ENCODE measurements around the gene CNTNAP5. TPM values are rescaled to one million over a fixed set of nuclear protein-coding genes. Genes with fewer than 3 reads are reported as not detected.

Gene CNTNAP5
- total and polyA plus RNA-seq, 4 donors, result not detected

- Histone ChIP-seq H3K27me3 (ENCODE audit: control insufficient read depth in 4 of 4, insufficient read depth in 4 of 4, low read length in 3 of 4) (peaks cover 0 to 2% (median under 1%) of the 10 kb centered on the region in 4 donors), H3K4me3 (ENCODE audit: low read depth in 1 of 3, low read length in 3 of 3) (no peak overlapping the region), H3K9me3 (ENCODE audit: control insufficient read depth in 4 of 4, low read length in 3 of 4) (no peaks in the 10 kb centered on the region), H3K36me3 (ENCODE audit: control insufficient read depth in 4 of 4, insufficient read depth in 3 of 4, low read depth in 1 of 4, low read length in 3 of 4) (no peaks in the 10 kb centered on the region), H3K27ac (ENCODE audit: low read depth in 1 of 2, low read length in 2 of 2) (no peak overlapping the region), H3K9ac (ENCODE audit: low read depth in 1 of 2, low read length in 2 of 2) (no peak overlapping the region), H3K4me1 (ENCODE audit: control insufficient read depth in 4 of 4, insufficient read depth in 4 of 4, low read length in 3 of 4) (no peaks in the 10 kb centered on the region)
- TF ChIP-seq ATF3 (IDR thresholded peaks at IDR 0.05) (no peak), EGR1 (IDR thresholded peaks at IDR 0.05; ENCODE audit: low read depth in 2 of 2) (no peak), NR2F2 (IDR thresholded peaks at IDR 0.05) (no peak), FOXA1 (IDR thresholded peaks at IDR 0.05) (no peak), HNF4G (IDR thresholded peaks at IDR 0.05) (no peak), ZBTB33 (IDR thresholded peaks at IDR 0.05) (no peak), RXRA (IDR thresholded peaks at IDR 0.05) (no peak), JUND (IDR thresholded peaks at IDR 0.05) (no peak), GABPA (IDR thresholded peaks at IDR 0.05 in 1 of 2, conservative IDR thresholded peaks at IDR 0.05 in 1 of 2) (no peak), YY1 (IDR thresholded peaks at IDR 0.05) (no peak), SP1 (IDR thresholded peaks at IDR 0.05) (no peak), HNF4A (conservative IDR thresholded peaks at IDR 0.05) (no peak)
- TF ChIP-seq, protein P1, sequence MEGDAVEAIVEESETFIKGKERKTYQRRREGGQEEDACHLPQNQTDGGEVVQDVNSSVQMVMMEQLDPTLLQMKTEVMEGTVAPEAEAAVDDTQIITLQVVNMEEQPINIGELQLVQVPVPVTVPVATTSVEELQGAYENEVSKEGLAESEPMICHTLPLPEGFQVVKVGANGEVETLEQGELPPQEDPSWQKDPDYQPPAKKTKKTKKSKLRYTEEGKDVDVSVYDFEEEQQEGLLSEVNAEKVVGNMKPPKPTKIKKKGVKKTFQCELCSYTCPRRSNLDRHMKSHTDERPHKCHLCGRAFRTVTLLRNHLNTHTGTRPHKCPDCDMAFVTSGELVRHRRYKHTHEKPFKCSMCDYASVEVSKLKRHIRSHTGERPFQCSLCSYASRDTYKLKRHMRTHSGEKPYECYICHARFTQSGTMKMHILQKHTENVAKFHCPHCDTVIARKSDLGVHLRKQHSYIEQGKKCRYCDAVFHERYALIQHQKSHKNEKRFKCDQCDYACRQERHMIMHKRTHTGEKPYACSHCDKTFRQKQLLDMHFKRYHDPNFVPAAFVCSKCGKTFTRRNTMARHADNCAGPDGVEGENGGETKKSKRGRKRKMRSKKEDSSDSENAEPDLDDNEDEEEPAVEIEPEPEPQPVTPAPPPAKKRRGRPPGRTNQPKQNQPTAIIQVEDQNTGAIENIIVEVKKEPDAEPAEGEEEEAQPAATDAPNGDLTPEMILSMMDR (IDR thresholded peaks at IDR 0.05; ENCODE audit: low read depth, low read length, missing input control), result no peak
- TF ChIP-seq, protein P2, sequence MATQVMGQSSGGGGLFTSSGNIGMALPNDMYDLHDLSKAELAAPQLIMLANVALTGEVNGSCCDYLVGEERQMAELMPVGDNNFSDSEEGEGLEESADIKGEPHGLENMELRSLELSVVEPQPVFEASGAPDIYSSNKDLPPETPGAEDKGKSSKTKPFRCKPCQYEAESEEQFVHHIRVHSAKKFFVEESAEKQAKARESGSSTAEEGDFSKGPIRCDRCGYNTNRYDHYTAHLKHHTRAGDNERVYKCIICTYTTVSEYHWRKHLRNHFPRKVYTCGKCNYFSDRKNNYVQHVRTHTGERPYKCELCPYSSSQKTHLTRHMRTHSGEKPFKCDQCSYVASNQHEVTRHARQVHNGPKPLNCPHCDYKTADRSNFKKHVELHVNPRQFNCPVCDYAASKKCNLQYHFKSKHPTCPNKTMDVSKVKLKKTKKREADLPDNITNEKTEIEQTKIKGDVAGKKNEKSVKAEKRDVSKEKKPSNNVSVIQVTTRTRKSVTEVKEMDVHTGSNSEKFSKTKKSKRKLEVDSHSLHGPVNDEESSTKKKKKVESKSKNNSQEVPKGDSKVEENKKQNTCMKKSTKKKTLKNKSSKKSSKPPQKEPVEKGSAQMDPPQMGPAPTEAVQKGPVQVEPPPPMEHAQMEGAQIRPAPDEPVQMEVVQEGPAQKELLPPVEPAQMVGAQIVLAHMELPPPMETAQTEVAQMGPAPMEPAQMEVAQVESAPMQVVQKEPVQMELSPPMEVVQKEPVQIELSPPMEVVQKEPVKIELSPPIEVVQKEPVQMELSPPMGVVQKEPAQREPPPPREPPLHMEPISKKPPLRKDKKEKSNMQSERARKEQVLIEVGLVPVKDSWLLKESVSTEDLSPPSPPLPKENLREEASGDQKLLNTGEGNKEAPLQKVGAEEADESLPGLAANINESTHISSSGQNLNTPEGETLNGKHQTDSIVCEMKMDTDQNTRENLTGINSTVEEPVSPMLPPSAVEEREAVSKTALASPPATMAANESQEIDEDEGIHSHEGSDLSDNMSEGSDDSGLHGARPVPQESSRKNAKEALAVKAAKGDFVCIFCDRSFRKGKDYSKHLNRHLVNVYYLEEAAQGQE (IDR thresholded peaks at IDR 0.05), result no peak
- WGBS, result 65% methylated on average over 4 of the region's 4 CpGs
- DNase-seq (ENCODE audit: low spot score), result no peak
Observed at GRCh38 chr2:124835331-124835730, 810.2 kb downstream of the CNTNAP5 start.

GRCh38 chr2:124836416-124836815, 811.3 kb downstream of the CNTNAP5 start:
- no peak overlapping the region for H3K4me3 ChIP-seq (ENCODE audit: low read depth in 1 of 3, low read length in 3 of 3)
- DNase-seq (ENCODE audit: low spot score), result no peak
- no peaks in the 10 kb centered on the region for H3K9me3 ChIP-seq (ENCODE audit: control insufficient read depth in 4 of 4, low read length in 3 of 4)
- no peak overlapping the region for H3K27ac ChIP-seq (ENCODE audit: low read depth in 1 of 2, low read length in 2 of 2)
- no peaks in the 10 kb centered on the region for H3K36me3 ChIP-seq (ENCODE audit: control insufficient read depth in 4 of 4, insufficient read depth in 3 of 4, low read depth in 1 of 4, low read length in 3 of 4)
- H3K27me3 ChIP-seq (ENCODE audit: control insufficient read depth in 4 of 4, insufficient read depth in 4 of 4, low read length in 3 of 4), result peaks cover 0 to 2% (median 0%) of the 10 kb centered on the region in 4 donors
- 42% methylated on average over 3 of the region's 3 CpGs for whole genome bisulfite sequencing
- no peak overlapping the region for H3K9ac ChIP-seq (ENCODE audit: low read depth in 1 of 2, low read length in 2 of 2)
- no peaks in the 10 kb centered on the region for H3K4me1 ChIP-seq (ENCODE audit: control insufficient read depth in 4 of 4, insufficient read depth in 4 of 4, low read length in 3 of 4)
- no peak for TF ChIP-seq GABPA (IDR thresholded peaks at IDR 0.05 in 1 of 2, conservative IDR thresholded peaks at IDR 0.05 in 1 of 2)
- no peak for TF ChIP-seq NR2F2 (IDR thresholded peaks at IDR 0.05)
- TF ChIP-seq, protein P2 (IDR thresholded peaks at IDR 0.05), result no peak
- no peak for TF ChIP-seq SP1 (IDR thresholded peaks at IDR 0.05)
- TF ChIP-seq ZBTB33 (IDR thresholded peaks at IDR 0.05), result no peak
- TF ChIP-seq, protein P1 (IDR thresholded peaks at IDR 0.05; ENCODE audit: low read depth, low read length, missing input control), result no peak
- TF ChIP-seq FOXA1 (IDR thresholded peaks at IDR 0.05), result no peak
- no peak for TF ChIP-seq FOXA2 (IDR thresholded peaks at IDR 0.05)
- no peak for TF ChIP-seq HNF4G (IDR thresholded peaks at IDR 0.05)
- no peak for TF ChIP-seq HNF4A (conservative IDR thresholded peaks at IDR 0.05)
